HG02798 (cell line): ENCODE measurements around the gene GSTA2.
"Not testable (repeated sequence)": the region's sequence is repeated elsewhere in the genome, so short reads cannot be mapped to it uniquely, and the experiment has no call there.

Experiments used
- ATAC-seq: cut with Tn5 transposase; IDR thresholded peaks from one replicate; pipeline ENCODE4 v1.9.1; 2021; ENCODE audit warnings: mild to moderate bottlenecking; ENCODE audit not compliant: unreplicated experiment, poor library complexity

GSTA2 gene

DNA sequence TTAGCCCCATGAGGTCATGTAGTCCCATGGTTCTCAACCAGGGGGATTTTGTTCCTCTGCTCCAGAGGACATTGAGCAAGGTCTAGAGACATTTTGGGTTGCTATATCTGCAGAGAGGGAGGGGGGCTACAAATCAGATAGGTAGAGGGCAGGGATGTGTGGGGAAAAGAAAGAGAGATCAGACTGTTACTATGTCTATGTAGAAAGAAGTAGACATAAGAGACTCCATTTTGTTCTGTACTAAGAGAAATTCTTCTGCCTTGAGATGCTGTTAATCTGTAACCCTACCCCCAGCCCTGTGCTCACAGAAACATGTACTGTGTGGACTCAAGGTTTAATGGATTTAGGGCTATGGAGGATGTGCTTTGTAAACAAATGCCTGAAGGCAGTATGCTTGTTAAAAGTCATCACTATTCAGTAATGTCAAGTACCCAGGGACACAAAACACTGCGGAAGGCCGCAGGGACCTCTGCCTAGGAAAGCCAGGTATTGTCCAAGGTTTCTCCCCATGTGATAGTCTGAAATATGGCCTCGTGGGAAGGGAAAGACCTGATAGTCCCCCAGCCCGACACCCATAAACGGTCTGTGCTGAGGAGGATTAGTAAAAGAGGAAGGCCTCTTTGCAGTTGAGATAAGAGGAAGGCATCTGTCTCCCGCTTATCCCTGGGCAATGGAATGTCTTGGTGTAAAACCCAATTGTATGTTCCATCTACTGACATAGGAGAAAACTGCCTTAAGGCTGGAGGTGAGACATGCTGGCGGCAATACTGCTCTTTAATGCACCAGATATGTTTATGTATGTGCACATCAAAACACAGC is 1.4 kb downstream of the GSTA2 start:
- not testable (repeated sequence) for ATAC-seq

GRCh38 chr6:52760105-52760765 is 3.0 kb downstream of the GSTA2 start:
- ATAC-seq = no peak

DNA sequence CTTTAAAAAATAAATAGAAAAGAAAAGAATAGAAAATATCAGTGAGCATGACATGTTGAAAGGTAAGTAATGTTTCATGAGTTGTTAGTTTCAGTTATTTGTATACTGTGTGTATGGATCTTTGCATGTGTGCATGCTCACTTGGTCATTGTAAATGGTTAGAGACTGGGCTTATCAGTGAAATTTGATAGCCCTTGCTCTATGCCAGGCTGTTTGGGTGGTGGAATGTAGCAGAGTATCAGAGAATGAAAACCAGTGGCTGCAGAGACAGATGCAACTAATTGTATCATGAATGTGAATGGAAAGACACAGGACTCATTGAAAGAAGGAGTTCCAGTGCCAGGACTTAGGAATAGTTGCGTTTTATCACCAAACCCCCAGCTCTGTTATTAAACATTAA is 4.2 kb downstream of the GSTA2 start:
- ATAC-seq = no peak

GRCh38 chr6:52757651-52758338 is 5.5 kb downstream of the GSTA2 start:
- not testable (repeated sequence) for ATAC-seq

- ATAC-seq = no peak
These were observed 8.8 kb downstream of the GSTA2 start for GRCh38 chr6:52754443-52754842.

DNA sequence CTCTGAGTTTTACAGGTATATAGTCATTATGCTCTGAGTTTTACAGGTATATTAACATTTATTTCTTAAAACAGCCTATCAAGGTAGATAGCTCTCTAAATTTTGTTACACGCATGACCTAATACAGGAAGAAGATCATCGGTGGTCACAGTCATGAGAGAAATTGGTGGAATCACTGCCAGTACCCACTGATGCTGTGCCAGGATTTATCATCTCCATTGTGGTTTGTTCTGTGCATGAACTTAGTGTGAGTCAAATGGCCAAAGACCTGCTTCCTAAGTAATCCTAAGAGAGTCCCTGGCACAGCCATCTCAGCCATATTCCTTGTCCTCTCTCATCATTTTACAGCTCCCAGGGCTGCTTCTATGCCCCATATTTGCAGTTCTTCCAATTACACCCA is 10.1 kb downstream of the GSTA2 start:
- not testable (repeated sequence) for ATAC-seq

DNA sequence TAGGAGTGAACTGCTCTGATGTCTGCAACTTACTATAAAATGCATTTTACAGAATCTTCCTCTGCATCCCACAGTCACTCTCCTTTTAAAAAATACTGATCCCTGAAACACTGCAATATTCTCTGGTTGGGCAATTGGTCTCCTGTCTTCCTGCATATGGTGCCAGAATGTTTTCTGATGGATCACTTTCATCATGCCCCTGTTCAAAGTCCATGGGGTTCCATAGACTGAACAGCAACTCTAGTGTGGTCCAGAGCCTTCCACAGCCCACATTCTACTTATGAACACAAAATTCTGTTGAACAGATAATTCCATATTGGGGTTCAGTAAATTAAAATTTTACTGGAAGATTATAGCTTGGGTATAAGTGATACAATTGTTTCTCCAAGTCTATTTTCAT is 11.0 kb downstream of the GSTA2 start:
- ATAC-seq = no peak

DNA sequence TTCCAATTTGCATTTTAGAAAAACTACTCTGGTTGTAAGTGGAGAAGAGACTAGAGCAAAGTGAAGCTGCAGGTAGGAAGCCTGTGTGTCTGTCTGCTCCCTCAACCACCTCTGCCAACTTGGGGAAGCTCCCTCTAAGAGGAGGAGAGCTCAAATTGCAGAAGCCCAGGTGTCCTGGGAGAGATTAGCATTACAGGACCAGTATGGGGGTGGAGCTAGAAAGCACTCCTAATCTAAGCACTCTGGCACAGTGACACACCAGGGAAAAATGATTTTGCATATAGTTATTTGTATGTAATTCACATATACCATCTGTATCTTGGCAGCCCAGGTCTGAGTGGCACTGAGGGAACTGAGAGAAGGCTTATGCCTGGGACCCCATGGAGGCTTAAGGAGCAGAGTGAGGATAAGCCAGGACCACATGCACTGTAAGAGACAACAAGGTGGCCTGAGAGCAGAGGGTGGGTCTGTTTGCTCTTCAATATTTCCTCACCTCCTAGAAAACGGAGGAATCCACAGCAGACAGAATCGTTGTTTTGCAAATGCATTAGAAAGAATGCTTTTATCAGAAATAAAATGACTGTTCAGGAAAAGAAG is 13.6 kb downstream of the GSTA2 start:
- ATAC-seq = no peak

DNA sequence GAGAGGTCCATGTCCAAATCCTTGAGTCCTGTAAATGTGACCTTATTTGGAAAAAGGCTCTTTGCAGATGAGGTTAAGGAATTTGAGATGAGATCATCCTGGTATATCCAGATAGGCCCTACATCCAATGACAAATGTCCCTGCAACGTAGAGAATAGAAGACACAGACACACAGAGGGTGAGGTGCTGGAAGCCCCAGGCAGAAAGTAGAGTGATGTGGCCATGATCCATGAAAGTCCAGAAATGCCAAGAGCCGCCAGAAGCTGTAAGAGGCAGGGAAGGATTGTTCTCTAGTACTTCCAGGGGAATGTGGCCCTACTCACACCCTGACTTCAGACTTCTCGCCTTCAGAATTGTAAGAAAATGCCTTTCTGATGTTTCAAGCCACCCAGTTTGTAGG is 16.0 kb downstream of the GSTA2 start:
- ATAC-seq = not testable (repeated sequence)

DNA sequence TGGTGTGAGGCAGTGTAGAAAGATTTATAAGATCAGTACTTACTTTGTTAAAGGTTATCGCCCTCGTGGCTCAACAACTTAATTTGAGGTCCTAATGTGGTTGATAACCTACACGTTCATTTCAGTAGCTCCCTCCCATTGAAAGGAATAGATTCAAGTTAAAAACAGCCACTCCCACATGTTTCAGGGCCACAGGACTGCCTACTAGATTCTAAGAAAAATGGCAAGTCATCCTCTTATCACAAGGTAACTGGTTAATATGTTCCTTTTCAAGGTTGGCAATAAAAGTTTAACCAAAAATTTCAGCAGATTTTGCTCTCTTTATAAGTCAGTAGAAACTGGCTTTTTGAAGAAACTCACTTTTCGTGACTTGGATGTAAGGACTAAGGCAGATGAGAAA is 17.1 kb downstream of the GSTA2 start:
- no peak for ATAC-seq

GRCh38 chr6:52745764-52746201 is 17.5 kb downstream of the GSTA2 start:
- ATAC-seq = no peak

GRCh38 chr6:52741872-52742271 is 21.4 kb downstream of the GSTA2 start:
- ATAC-seq = no peak

DNA sequence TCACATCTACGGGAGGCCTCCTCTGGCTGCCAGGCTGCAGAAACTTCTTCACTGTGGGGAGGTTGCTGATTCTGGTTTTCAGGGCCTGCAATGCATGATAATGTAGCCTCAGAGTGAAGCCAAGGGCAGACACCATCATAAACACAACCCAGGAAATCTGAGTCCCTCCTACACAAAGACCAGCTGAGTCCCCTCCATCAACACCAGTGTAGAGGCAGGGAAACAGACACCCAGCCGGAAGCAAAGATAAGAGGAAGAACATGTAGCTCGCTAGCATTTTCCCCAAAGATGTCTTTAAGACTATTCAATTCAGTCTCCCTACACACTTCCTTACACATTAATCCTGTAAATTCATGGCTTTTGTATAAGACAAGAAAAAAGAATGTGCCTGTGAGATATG is 23.6 kb downstream of the GSTA2 start:
- ATAC-seq = no peak

DNA sequence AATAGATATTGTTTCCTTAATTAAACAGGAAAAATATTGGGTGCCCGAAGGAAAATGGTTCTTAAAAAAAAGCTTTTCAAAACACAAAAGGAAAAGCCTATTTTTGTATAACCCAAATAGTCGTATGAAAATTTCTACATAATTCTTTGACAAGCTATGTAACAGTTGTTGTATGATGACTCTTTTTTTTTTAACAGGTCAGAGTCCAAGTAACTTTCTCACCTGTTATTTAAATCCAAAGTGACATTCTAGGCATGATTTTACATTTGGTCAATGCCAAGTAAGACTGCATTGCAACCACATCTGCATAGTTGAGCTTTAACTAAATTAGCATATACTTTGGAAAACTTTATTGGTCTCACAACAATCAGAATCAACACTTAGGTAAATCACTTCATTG is 24.1 kb downstream of the GSTA2 start:
- no peak for ATAC-seq

DNA sequence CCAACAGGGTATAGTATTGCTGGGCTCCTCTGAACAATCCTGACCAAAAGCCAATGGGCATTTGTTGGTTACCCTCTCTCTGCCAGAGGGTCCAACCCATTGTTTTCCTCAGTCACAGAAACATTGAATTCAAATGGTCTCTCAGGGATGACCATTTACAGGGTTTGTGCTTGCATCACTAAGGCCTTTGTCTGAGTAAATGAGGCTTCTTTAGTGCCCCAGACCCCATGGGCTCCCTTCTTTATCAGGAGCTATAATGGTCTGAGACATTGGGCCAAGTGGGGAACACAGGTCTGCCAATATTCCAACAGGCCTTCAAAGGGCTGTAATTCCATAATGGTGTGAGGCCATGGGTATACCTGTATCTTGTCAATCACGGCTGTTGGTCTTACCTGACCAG is 27.1 kb downstream of the GSTA2 start:
- no peak for ATAC-seq

DNA sequence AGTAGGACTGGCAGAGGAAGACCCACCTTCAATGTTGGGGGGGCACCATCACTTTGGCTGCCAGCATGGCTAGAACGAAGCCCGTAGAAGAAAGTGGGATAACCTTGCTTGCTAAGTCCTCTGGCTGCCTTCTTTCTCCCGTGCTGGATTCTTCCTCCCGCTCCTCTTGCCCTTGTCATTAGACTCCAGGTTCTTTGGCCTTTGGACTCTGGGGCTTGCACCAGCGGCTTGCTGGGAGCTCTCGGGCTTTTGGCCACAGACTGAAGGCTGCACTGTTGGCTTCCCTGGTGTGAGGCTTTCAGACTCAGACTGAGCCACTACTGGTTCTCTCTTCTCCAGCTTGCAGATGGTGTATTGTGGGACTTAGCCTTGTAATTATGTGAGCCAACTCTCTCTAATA is 28.2 kb downstream of the GSTA2 start:
- ATAC-seq = no peak

GRCh38 chr6:52734072-52734471 is 29.2 kb downstream of the GSTA2 start:
- no peak for ATAC-seq

GRCh38 chr6:52733172-52733571 is 30.1 kb downstream of the GSTA2 start:
- no peak for ATAC-seq

- no peak for ATAC-seq
These were observed 31.6 kb downstream of the GSTA2 start for GRCh38 chr6:52731719-52732118.

DNA sequence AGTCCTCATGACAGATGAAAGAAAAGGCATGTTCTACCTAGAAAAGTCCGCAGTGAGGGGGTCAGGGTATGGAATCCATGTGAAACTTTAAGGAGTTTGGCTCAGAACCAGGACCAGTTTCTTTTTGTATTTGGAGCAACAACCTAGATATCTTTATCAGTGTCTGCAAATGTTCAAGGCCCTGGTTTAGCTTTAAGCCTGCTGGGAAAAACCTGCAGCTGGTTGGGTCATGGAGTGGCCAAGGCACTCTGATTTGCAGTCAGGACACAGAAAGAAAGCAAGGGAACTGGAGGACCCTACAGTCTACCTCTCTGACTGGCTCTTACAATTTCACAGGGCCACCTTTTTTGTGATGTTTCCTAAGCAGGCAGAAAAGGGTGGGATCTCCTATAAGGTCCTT is 33.7 kb downstream of the GSTA2 start:
- no peak for ATAC-seq

DNA sequence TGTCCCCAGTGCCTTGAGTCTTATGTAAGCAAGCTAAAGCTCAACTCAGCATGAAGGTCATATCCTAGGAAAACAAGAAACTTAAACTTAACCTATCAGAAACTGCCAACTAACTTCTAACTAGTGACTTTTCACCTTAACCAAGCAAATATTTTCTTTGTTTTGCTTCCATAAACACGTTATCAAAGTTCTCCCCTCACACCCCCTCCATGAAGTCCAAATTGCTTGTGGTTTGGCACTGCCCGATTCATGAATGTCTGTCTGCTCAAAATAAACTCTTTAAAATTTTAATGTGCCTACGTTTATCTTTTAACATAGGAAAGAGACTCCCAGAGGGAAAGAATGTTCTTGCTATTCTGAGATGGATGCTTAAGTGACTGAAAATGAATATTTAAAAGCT is 34.9 kb downstream of the GSTA2 start:
- ATAC-seq = no peak
